A673 (cell line): ENCODE results near the gene NDST3. TPM values are rescaled to one million over a fixed set of nuclear protein-coding genes. Genes with fewer than 3 reads are reported as not detected.

ENCODE experiments used
- BruUV-seq: library from RNA; stranded (reverse); fragments of 400-500 nt; replicated peaks from 2 replicates; lab custom pipeline; 2021; lab: Mats Ljungman, UMichigan
- CTCF ChIA-PET: fragments of 300-600 bp; sonication (Branson Sonifier 250); formaldehyde crosslinking; loops from one replicate; lab custom pipeline; 2022; ENCODE audit warnings: antibody characterized with exemption; lab: Charles Lee
- POLR2A ChIA-PET: fragments of 300-600 bp; sonication (Branson Sonifier 250); formaldehyde crosslinking; loops from one replicate; lab custom pipeline; 2022; ENCODE audit warnings: antibody characterized with exemption; ENCODE audit not compliant: low non-redundant PET; lab: Charles Lee
- DNase-seq: peaks from one replicate; pipeline ENCODE4 v3.0.0-alpha.2; 2015; ENCODE audit warnings: low spot score
- H3K27ac ChIP-seq: fragments of 200-600 bp; sonication (generic); 2 replicates; pipeline ENCODE4 v1.5.1; 2016; ENCODE audit warnings: mixed run types, low read depth, mild to moderate bottlenecking, mixed read lengths, antibody characterized with exemption, low read length; ENCODE audit not compliant: poor library complexity, severe bottlenecking
- H3K27me3 ChIP-seq: fragments of 200-600 bp; sonication (generic); replicated peaks from 2 replicates; pipeline ENCODE4 v1.6.1; 2017; ENCODE audit warnings: mixed run types, low read depth, mild to moderate bottlenecking, mixed read lengths, antibody characterized with exemption, low read length; ENCODE audit not compliant: insufficient read depth, poor library complexity
- H3K36me3 ChIP-seq: fragments of 200-600 bp; sonication (generic); 2 replicates; pipeline ENCODE4 v1.6.1; 2016; ENCODE audit warnings: mixed run types, mild to moderate bottlenecking, mixed read lengths, antibody characterized with exemption, low read length; ENCODE audit not compliant: insufficient read depth, poor library complexity, severe bottlenecking
- H3K4me1 ChIP-seq: fragments of 200-600 bp; sonication (generic); 2 replicates; pipeline ENCODE4 v1.6.1; 2017; ENCODE audit warnings: mixed run types, mild to moderate bottlenecking, mixed read lengths, antibody characterized with exemption, low read length; ENCODE audit not compliant: insufficient read depth, poor library complexity, severe bottlenecking
- H3K4me3 ChIP-seq: fragments of 200-600 bp; sonication (generic); 2 replicates; pipeline ENCODE4 v1.5.1; 2016; ENCODE audit warnings: low read depth, mixed run types, mild to moderate bottlenecking, mixed read lengths, low read length; ENCODE audit not compliant: poor library complexity, severe bottlenecking
- H3K9me3 ChIP-seq: fragments of 200-600 bp; sonication (generic); 2 replicates; pipeline ENCODE4 v1.6.1; 2016; ENCODE audit warnings: mixed run types, low read depth, mild to moderate bottlenecking, mixed read lengths, antibody characterized with exemption, low read length; ENCODE audit not compliant: poor library complexity, severe bottlenecking
- CTCF ChIP-seq: fragments of 300-800, 200-600 bp; sonication (generic); conservative IDR thresholded peaks from 2 replicates; pipeline ENCODE4 v1.5.1; 2017; ENCODE audit warnings: low read depth, mild to moderate bottlenecking, antibody characterized with exemption, low read length, moderate library complexity, mixed read lengths
- EZH2 ChIP-seq: fragments of 200-600 bp; sonication (generic); IDR thresholded peaks from 2 replicates; pipeline ENCODE4 v1.6.1; 2017; ENCODE audit warnings: borderline replicate concordance, low read depth, mild to moderate bottlenecking, mixed read lengths, antibody characterized with exemption, low read length; ENCODE audit not compliant: poor library complexity, severe bottlenecking
- intact Hi-C: fragments of 100-400 bp; cut with micrococcal nuclease; formaldehyde crosslinking; loops from one replicate; pipeline ENCODE4 v1.10.0; 2022; ENCODE audit not compliant: unreplicated experiment
- total RNA-seq: library from RNA; stranded (reverse); gene quantifications from 2 replicates; pipeline ENCODE4 v1.2.3, GENCODE V29; 2021

NDST3 gene
- total RNA-seq, 1 experiment from 2014 or later, result 3.0 TPM

- no peak for TF ChIP-seq EZH2
- TF ChIP-seq CTCF, result no peak
- Histone ChIP-seq H3K36me3 (no peaks in the 10 kb centered on the region), H3K27me3 (no peaks in the 10 kb centered on the region), H3K9me3 (no peaks in the 10 kb centered on the region), H3K27ac (no peak overlapping the region), H3K4me3 (no peak overlapping the region), H3K4me1 (no peaks in the 10 kb centered on the region)
- ChIA-PET POLR2A (no interaction called here), CTCF (no interaction called here)
- intact Hi-C loops, result no loop called here
- no TSS peak for BruUV-seq
- DNase-seq, result no peak
These were observed 120.4 kb downstream of the NDST3 start for GRCh38 chr4:118154649-118155048.

GRCh38 chr4:118155516-118155915 lies 121.2 kb downstream of the NDST3 start:
- Histone ChIP-seq H3K27me3 (no peaks in the 10 kb centered on the region), H3K4me1 (no peaks in the 10 kb centered on the region), H3K36me3 (no peaks in the 10 kb centered on the region), H3K27ac (no peak overlapping the region), H3K4me3 (no peak overlapping the region), H3K9me3 (peaks cover 5% of the 10 kb centered on the region)
- intact Hi-C loops, result no loop called here
- TF ChIP-seq CTCF (no peak), EZH2 (no peak)
- no TSS peak for BruUV-seq
- ChIA-PET CTCF (no interaction called here), POLR2A (no interaction called here)
- DNase-seq, result no peak

GRCh38 chr4:118158763-118159375 lies 124.6 kb downstream of the NDST3 start:
- no peaks in the 10 kb centered on the region for H3K27me3 ChIP-seq
- no peak overlapping the region for H3K27ac ChIP-seq
- TF ChIP-seq EZH2 (no peak), CTCF (no peak)
- peaks cover 5% of the 10 kb centered on the region for H3K9me3 ChIP-seq
- no TSS peak for BruUV-seq
- intact Hi-C loops, result no loop called here
- H3K4me3 ChIP-seq, result no peak overlapping the region
- ChIA-PET POLR2A (interaction anchor here (0.6 kb wide), 1 partner anchor 661 kb away, joined by 5 read pairs; no protein-coding TSS in a partner anchor), CTCF (no interaction called here)
- DNase-seq, result no peak
- H3K36me3 ChIP-seq, result no peaks in the 10 kb centered on the region
- no peaks in the 10 kb centered on the region for H3K4me1 ChIP-seq
